ENCODE data around the gene NFKBIL1.

GRCh38 chr6:31567531-31568370 lies 20.3 kb downstream of the NFKBIL1 start:
- TF ChIP-seq YY1 (IDR thresholded peaks at IDR 0.05; ENCODE audit: insufficient read depth, insufficient read length) (no peak), SUZ12 (IDR thresholded peaks at IDR 0.05; ENCODE audit: extremely low read depth, insufficient read depth, insufficient read length) (no peak)
